SK-N-SH (cell line): ENCODE data around the gene RBBP7. TPM values are rescaled to one million over a fixed set of nuclear protein-coding genes. Genes with fewer than 3 reads are reported as not detected.
A peak's percentile ranks its signal among the peaks of the same experiment; 100 is the strongest.

ENCODE experiments used
- CTCF ChIA-PET: fragments of 300-600, 350-600 bp; formaldehyde crosslinking; extraction: SDS; loops from one replicate; lab custom pipeline; 2021; lab: Yijun Ruan, JAX
- POLR2A ChIA-PET: fragments of 350-600 bp; sonication (Branson Sonifier 250); formaldehyde crosslinking; extraction: SDS; loops from one replicate; lab custom pipeline; 2020; ENCODE audit warnings: antibody characterized with exemption, inconsistent platforms; lab: Yijun Ruan, JAX
- DNase-seq: peaks from one replicate; pipeline ENCODE4 v3.0.0; 2012
- H2AFZ ChIP-seq: fragments of 200-600 bp; sonication (generic); 2 replicates; pipeline ENCODE4 v1.8.1; 2016; ENCODE audit warnings: antibody characterized with exemption, mild to moderate bottlenecking, low read depth
- H3F3A ChIP-seq: fragments of 200-600 bp; sonication (generic); replicated peaks from 2 replicates; pipeline ENCODE3; 2016; ENCODE audit warnings: antibody characterized with exemption, mild to moderate bottlenecking; ENCODE audit not compliant: insufficient read depth
- H3K27ac ChIP-seq, 2 experiments: fragments of 200-500 bp in 1 of 2; fragments of 200-600 bp in 1 of 2; sonication (Bioruptor generic) in 1 of 2; sonication (generic), shearing (Covaris generic) in 1 of 2; 2 replicates each; pipeline versions ENCODE4 v1.5.1 to v1.6.1; 2014 to 2016; ENCODE audit warnings: low read depth in 2 of 2, inconsistent platforms in 1 of 2, low read length in 1 of 2, mild to moderate bottlenecking in 1 of 2, mixed read lengths in 1 of 2
- H3K27me3 ChIP-seq: fragments of 200-600 bp; sonication (generic), shearing (Covaris generic); 2 replicates; pipeline ENCODE4 v1.6.1; 2016; ENCODE audit warnings: mixed run types; ENCODE audit not compliant: insufficient read depth
- H3K36me3 ChIP-seq, 2 experiments: fragments of 200-500 bp in 1 of 2; fragments of 200-600 bp in 1 of 2; sonication (Bioruptor generic) in 1 of 2; sonication (generic) in 1 of 2; replicated peaks in 1 of 2; 2 replicates each; pipeline versions ENCODE3 to v1.5.1; 2014 to 2016; ENCODE audit warnings: low read length in 1 of 2, mild to moderate bottlenecking in 1 of 2; ENCODE audit not compliant: insufficient read depth in 2 of 2, control insufficient read depth in 1 of 2
- H3K4me1 ChIP-seq, 2 experiments: fragments of 200-500 bp in 1 of 2; fragments of 200-600 bp in 1 of 2; sonication (Bioruptor generic) in 1 of 2; sonication (generic), shearing (Covaris generic) in 1 of 2; 2 replicates each; pipeline versions ENCODE4 v1.5.1 to v1.6.1; 2014 to 2016; ENCODE audit warnings: low read depth in 1 of 2, low read length in 1 of 2, mixed run types in 1 of 2; ENCODE audit not compliant: insufficient read depth in 2 of 2, control insufficient read depth in 1 of 2
- H3K4me2 ChIP-seq: fragments of 200-600 bp; sonication (generic), shearing (Covaris generic); 2 replicates; pipeline ENCODE4 v1.6.1; 2017; ENCODE audit warnings: mixed run types
- H3K4me3 ChIP-seq, 2 experiments: fragments of 200-500 bp in 1 of 2; fragments of 200-600 bp in 1 of 2; sonication (Bioruptor generic) in 1 of 2; sonication (generic), shearing (Covaris generic) in 1 of 2; 2 replicates each; pipeline versions ENCODE4 v1.5.1 to v1.8.1; 2014 to 2016; ENCODE audit warnings: low read depth in 2 of 2, inconsistent platforms in 1 of 2, low read length in 1 of 2, mild to moderate bottlenecking in 1 of 2, mixed read lengths in 1 of 2, moderate library complexity in 1 of 2
- H3K79me2 ChIP-seq: fragments of 200-600 bp; sonication (generic); 2 replicates; pipeline ENCODE4 v1.8.1; 2017; ENCODE audit warnings: mild to moderate bottlenecking; ENCODE audit not compliant: insufficient read depth
- H3K9ac ChIP-seq: fragments of 200-600 bp; sonication (generic); 2 replicates; pipeline ENCODE4 v1.6.1; 2017; ENCODE audit warnings: mixed run types
- H3K9me2 ChIP-seq: fragments of 200-600 bp; sonication (generic); 2 replicates; pipeline ENCODE4 v1.6.1; 2017; ENCODE audit warnings: mixed run types
- H3K9me3 ChIP-seq: fragments of 200-600 bp; sonication (generic); 2 replicates; pipeline ENCODE4 v1.6.1; 2017; ENCODE audit warnings: mixed run types, mild to moderate bottlenecking, moderate library complexity
- H4K20me1 ChIP-seq: fragments of 200-600 bp; sonication (generic); 2 replicates; pipeline ENCODE4 v1.6.1; 2017; ENCODE audit warnings: mild to moderate bottlenecking, mixed run types; ENCODE audit not compliant: insufficient read depth
- EP300 ChIP-seq, 2 experiments: IDR thresholded peaks; 2 replicates each; pipeline versions ENCODE4 v1.4.0 to v1.6.1; 2012; ENCODE audit warnings: borderline replicate concordance in 1 of 2, low read depth in 1 of 2, low read length in 1 of 2
- FOSL2 ChIP-seq: IDR thresholded peaks from 2 replicates; pipeline ENCODE4 v1.4.0; 2012; ENCODE audit warnings: low read depth, mild to moderate bottlenecking, moderate library complexity, borderline replicate concordance
- FOXM1 ChIP-seq: IDR thresholded peaks from 2 replicates; pipeline ENCODE4 v1.4.0; 2012; ENCODE audit warnings: low read depth, mild to moderate bottlenecking
- JUND ChIP-seq: IDR thresholded peaks from 2 replicates; pipeline ENCODE4 v1.4.0; 2012
- MXI1 ChIP-seq: IDR thresholded peaks from 2 replicates; pipeline ENCODE4 v1.6.1; 2012; ENCODE audit warnings: mild to moderate bottlenecking, low read depth, low read length, improper control_type of control experiment
- NFIC ChIP-seq: IDR thresholded peaks from 2 replicates; pipeline ENCODE4 v1.4.0; 2012; ENCODE audit warnings: borderline replicate concordance
- RXRA ChIP-seq: IDR thresholded peaks from 2 replicates; pipeline ENCODE4 v1.4.0; 2012; ENCODE audit warnings: low read depth, mild to moderate bottlenecking, borderline replicate concordance
- SMC3 ChIP-seq: IDR thresholded peaks from 2 replicates; pipeline ENCODE4 v1.6.1; 2012; ENCODE audit warnings: low read depth, low read length, improper control_type of control experiment
- TCF12 ChIP-seq: IDR thresholded peaks from 2 replicates; pipeline ENCODE4 v1.4.0; 2012
- WGBS: methylation state at CpG from one replicate; pipeline ENCODE4 v1.1.6; 2017; ENCODE audit warnings: low lambda C conversion rate; 5-methylcytosine and 5-hydroxymethylcytosine counted together
- polyA plus RNA-seq, 3 experiments: library from polyadenylated mRNA; depleted of rRNA; stranded (reverse); fragments of >200 nt; gene quantifications; 2 replicates each; pipeline ENCODE4 v1.2.3, GENCODE V29; 2012
- TF ChIP-seq, protein P1 (sequence below): IDR thresholded peaks from 2 replicates; pipeline ENCODE4 v1.4.0; 2012; ENCODE audit warnings: low read depth
- TF ChIP-seq, protein P2 (sequence below): IDR thresholded peaks from 2 replicates; pipeline ENCODE4; 2012

Gene RBBP7
- polyA plus RNA-seq, 1 of the 3 experiments (the other 2 are of a cell fraction) = 172 TPM

DNA sequence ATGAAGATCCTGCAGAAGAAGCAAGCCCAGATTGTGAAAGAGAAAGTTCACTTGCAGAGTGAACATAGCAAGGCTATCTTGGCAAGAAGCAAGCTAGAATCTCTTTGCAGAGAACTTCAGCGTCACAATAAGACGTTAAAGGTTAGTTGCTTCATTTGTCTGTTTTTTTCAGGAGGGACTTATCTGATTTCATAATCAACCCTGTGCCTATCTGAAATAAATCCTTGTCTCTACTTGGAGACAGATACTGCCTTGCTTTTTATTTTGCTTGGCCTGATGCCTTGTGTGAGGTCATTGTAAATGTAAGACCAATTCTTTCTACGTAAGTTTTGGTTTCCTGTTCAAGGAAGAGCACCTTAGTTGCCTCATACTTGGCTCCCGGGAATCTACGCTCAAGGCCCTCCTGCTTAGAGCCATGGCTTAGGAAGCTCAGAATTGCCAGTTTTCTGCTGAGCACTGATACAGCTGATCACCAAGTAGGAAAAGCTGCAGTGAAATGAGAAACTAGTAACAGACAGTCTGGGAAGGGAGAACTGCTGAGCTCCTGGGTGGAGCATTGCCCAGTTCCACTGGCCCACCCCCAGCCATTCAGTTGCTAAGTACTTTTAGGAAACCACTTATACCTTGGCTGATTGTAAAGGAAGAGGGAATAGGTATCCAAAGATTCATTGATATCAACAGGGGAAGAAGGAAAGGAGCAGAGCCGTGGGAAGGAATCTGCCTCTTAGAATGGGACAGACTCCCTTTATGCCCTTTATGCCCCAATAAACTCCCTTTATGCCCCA is 41.8 kb downstream of the RBBP7 start:
- H3K27ac ChIP-seq = peak overlapping the region; percentile 23 to 75; a peak in 3 of 4 replicates

DNA sequence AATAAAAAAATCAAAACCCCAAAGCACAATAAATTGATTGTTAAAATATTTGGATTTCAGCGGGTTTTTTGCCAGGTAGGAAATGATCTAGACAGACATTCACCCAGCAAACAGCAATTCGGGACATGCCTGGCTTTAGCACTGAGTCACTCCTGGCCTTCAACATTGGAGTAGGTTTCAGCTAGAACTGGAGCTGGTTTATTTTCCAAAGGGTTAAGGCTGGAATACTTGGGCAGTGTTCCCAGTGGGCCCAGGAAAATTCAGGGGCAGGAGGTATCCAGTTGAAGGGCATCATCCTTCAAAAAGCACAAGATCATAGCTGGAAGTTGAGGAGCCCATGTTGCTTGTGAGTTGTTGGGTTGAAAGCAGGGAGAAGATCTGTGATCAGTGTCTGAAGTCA is 42.9 kb downstream of the RBBP7 start:
- 60% methylated on average over 2 of the region's 2 CpGs for WGBS
- Histone ChIP-seq H3K9me2 (no peaks in the 10 kb centered on the region), H3K27ac (peak overlapping the region in 1 of 2 experiments; percentile 75; a peak in 2 of 4 replicates), H3K9ac (peak overlapping the region; percentile 10; the same call in 1 of the 2 replicates), H3F3A (peaks cover 41% of the 10 kb centered on the region), H2AFZ (no peak overlapping the region), H3K4me3 (no peak overlapping the region), H3K27me3 (no peaks in the 10 kb centered on the region), H3K9me3 (no peaks in the 10 kb centered on the region), H3K4me2 (peak overlapping the region; percentile 30; the same call in 1 of the 2 replicates), H3K4me1 (peaks cover 16 to 22% of the 10 kb centered on the region in 2 experiments; a peak in 3 of 4 replicates), H3K79me2 (no peaks in the 10 kb centered on the region), H4K20me1 (no peaks in the 10 kb centered on the region), H3K36me3 (peaks cover 16 to 38% of the 10 kb centered on the region in 2 experiments)
- DNase-seq = no peak
- TF ChIP-seq FOSL2 (peak; percentile 9; the same call in 1 of the 2 replicates), NFIC (0 out of 2 replicates have a peak, but pooled peaks have one; percentile 8), SMC3 (no peak)
- ChIA-PET POLR2A (no interaction called here), CTCF (interaction anchor here (1.0 to 6.6 kb wide), 7 partner anchors 10 to 764 kb away, joined by 3 to 74 read pairs (median 9); no protein-coding TSS in a partner anchor)

More for the DNA sequence above, 41.8 kb downstream of the RBBP7 start:
- Histone ChIP-seq H3K36me3 (peaks cover 18 to 40% of the 10 kb centered on the region in 2 experiments), H3K4me2 (peak overlapping the region; percentile 30; the same call in 1 of the 2 replicates), H3K9me2 (no peaks in the 10 kb centered on the region), H3K79me2 (no peaks in the 10 kb centered on the region), H3K9me3 (no peaks in the 10 kb centered on the region), H3K27me3 (no peaks in the 10 kb centered on the region), H3K4me1 (peaks cover 16 to 21% of the 10 kb centered on the region in 2 experiments; a peak in 3 of 4 replicates), H3K9ac (peak overlapping the region; percentile 10; the same call in 1 of the 2 replicates), H4K20me1 (no peaks in the 10 kb centered on the region), H3K4me3 (no peak overlapping the region), H3F3A (peaks cover 30% of the 10 kb centered on the region), H2AFZ (no peak overlapping the region)
- TF ChIP-seq, protein P1, sequence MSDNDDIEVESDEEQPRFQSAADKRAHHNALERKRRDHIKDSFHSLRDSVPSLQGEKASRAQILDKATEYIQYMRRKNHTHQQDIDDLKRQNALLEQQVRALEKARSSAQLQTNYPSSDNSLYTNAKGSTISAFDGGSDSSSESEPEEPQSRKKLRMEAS = no peak
- TF ChIP-seq, protein P2, sequence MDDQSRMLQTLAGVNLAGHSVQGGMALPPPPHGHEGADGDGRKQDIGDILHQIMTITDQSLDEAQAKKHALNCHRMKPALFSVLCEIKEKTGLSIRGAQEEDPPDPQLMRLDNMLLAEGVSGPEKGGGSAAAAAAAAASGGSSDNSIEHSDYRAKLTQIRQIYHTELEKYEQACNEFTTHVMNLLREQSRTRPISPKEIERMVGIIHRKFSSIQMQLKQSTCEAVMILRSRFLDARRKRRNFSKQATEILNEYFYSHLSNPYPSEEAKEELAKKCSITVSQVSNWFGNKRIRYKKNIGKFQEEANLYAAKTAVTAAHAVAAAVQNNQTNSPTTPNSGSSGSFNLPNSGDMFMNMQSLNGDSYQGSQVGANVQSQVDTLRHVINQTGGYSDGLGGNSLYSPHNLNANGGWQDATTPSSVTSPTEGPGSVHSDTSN = peak; percentile 83
- peak; percentile 39; the same call in 1 of the 2 replicates for TF ChIP-seq JUND
- no peak for TF ChIP-seq FOXM1
- TF ChIP-seq TCF12 = peak; percentile 55
- no peak for TF ChIP-seq RXRA
- no peak for TF ChIP-seq MXI1
- TF ChIP-seq EP300 (IDR thresholded peaks at IDR 0.05; ENCODE audit: borderline replicate concordance in 1 of 2, low read depth in 1 of 2, low read length in 1 of 2) = 0 out of 4 replicates have a peak, but pooled peaks of 1 of the 2 experiments have one; percentile 16
- TF ChIP-seq NFIC = peak; percentile 78
- WGBS = 52% methylated on average over 6 of the region's 6 CpGs
- POLR2A ChIA-PET = no interaction called here
- DNase-seq = no peak
- CTCF ChIA-PET = interaction anchor here (0.6 to 6.6 kb wide), 6 partner anchors 12 to 1462 kb away, joined by 3 to 74 read pairs (median 4); no protein-coding TSS in a partner anchor
